GM23338 (cell line): ENCODE data around the gene KCNIP1. TPM values are rescaled to one million over a fixed set of nuclear protein-coding genes. Genes with fewer than 3 reads are reported as not detected.

Experiments
- ATAC-seq: fragments of 200-7000 bp; cut with Tn5 transposase; 3 replicates; pipeline ENCODE4 v1.9.1; 2020
- DNase-seq: peaks from one replicate; pipeline ENCODE4 v3.0.0-alpha.2; 2015; ENCODE audit warnings: low spot score
- H2AFZ ChIP-seq: fragments of 200-600 bp; sonication (generic); 2 replicates; pipeline ENCODE4 v1.8.0; 2016; ENCODE audit warnings: antibody characterized with exemption, mild to moderate bottlenecking, moderate library complexity
- H3F3A ChIP-seq: fragments of 200-600 bp; sonication (generic); replicated peaks from 2 replicates; pipeline ENCODE4 v1.8.0; 2017; ENCODE audit warnings: antibody characterized with exemption, mixed run types, low read depth
- H3K27ac ChIP-seq: fragments of 200-600 bp; sonication (generic); 2 replicates; pipeline ENCODE4 v1.6.1; 2016; ENCODE audit warnings: low read depth
- H3K27me3 ChIP-seq: fragments of 200-600 bp; sonication (generic); 2 replicates; pipeline ENCODE4 v1.8.0; 2016; ENCODE audit warnings: mild to moderate bottlenecking, mixed run types, moderate library complexity; ENCODE audit not compliant: insufficient read depth
- H3K36me3 ChIP-seq: fragments of 200-600 bp; sonication (generic); 2 replicates; pipeline ENCODE4 v1.8.0; 2016; ENCODE audit warnings: mild to moderate bottlenecking; ENCODE audit not compliant: insufficient read depth
- H3K4me1 ChIP-seq: fragments of 200-600 bp; sonication (generic); 2 replicates; pipeline ENCODE4 v1.8.0; 2016; ENCODE audit warnings: mild to moderate bottlenecking, moderate library complexity; ENCODE audit not compliant: insufficient read depth
- H3K4me2 ChIP-seq: fragments of 200-600 bp; sonication (generic); 2 replicates; pipeline ENCODE4 v1.7.1; 2017; ENCODE audit warnings: mixed run types
- H3K4me3 ChIP-seq: fragments of 200-600 bp; sonication (generic); 2 replicates; pipeline ENCODE4 v1.6.1; 2016; ENCODE audit warnings: mixed run types
- H3K79me2 ChIP-seq: fragments of 200-600 bp; sonication (generic); replicated peaks from 2 replicates; pipeline ENCODE4 v1.8.0; 2017; ENCODE audit warnings: mild to moderate bottlenecking; ENCODE audit not compliant: insufficient read depth
- H3K9me2 ChIP-seq: fragments of 200-600 bp; sonication (generic); 2 replicates; pipeline ENCODE4 v1.8.0; 2017; ENCODE audit not compliant: insufficient read depth
- H4K20me1 ChIP-seq: fragments of 200-600 bp; sonication (generic); replicated peaks from 2 replicates; pipeline ENCODE4 v1.8.0; 2017; ENCODE audit warnings: mild to moderate bottlenecking; ENCODE audit not compliant: insufficient read depth
- H3K27ac Mint-ChIP-seq: 2 replicates; pipeline ENCODE4 v1.8.0; 2020; ENCODE audit warnings: inconsistent platforms, mild to moderate bottlenecking, moderate library complexity, mixed read lengths
- H3K27me3 Mint-ChIP-seq: 3 replicates; pipeline ENCODE4 v1.8.0; 2022; ENCODE audit warnings: low read depth, mild to moderate bottlenecking, moderate library complexity, mixed read lengths, inconsistent platforms; ENCODE audit not compliant: insufficient read depth, poor library complexity
- H3K36me3 Mint-ChIP-seq: 3 replicates; pipeline ENCODE4 v1.8.0; 2021; ENCODE audit warnings: low read depth, mild to moderate bottlenecking, inconsistent platforms, moderate library complexity, mixed read lengths
- H3K4me1 Mint-ChIP-seq: 3 replicates; pipeline ENCODE4 v1.8.0; 2020; ENCODE audit warnings: mild to moderate bottlenecking, inconsistent platforms, mixed read lengths
- H3K4me3 Mint-ChIP-seq: 3 replicates; pipeline ENCODE4 v1.8.0; 2021; ENCODE audit warnings: moderate library complexity, mild to moderate bottlenecking, inconsistent platforms, mixed read lengths
- H3K9me3 Mint-ChIP-seq: 3 replicates; pipeline ENCODE4 v1.8.0; 2020; ENCODE audit warnings: moderate library complexity, mild to moderate bottlenecking, inconsistent platforms, mixed read lengths
- CREB1 ChIP-seq: fragments of 250-450 bp; sonication (Bioruptor Pico); IDR thresholded peaks from 2 replicates; pipeline ENCODE4 v1.5.0; 2020; ENCODE audit warnings: low read depth, mild to moderate bottlenecking, moderate library complexity
- CTCF ChIP-seq, 2 experiments: fragments of 200-600 bp in 1 of 2; sonication (generic) in 1 of 2; conservative IDR thresholded peaks; 2 replicates each; pipeline versions ENCODE4 v1.5.1 to v1.6.1; 2016 to 2017; ENCODE audit warnings: antibody characterized with exemption in 2 of 2, low read depth in 2 of 2, mild to moderate bottlenecking in 2 of 2, moderate library complexity in 1 of 2
- ETS1 ChIP-seq: IDR thresholded peaks from 2 replicates; pipeline ENCODE4 v1.6.1; 2016; ENCODE audit warnings: antibody characterized with exemption
- EZH2 ChIP-seq: fragments of 200-600 bp; sonication (generic); IDR thresholded peaks from one replicate; pipeline ENCODE4 v1.8.0; 2017; ENCODE audit warnings: antibody characterized with exemption, mild to moderate bottlenecking, low read depth; ENCODE audit not compliant: unreplicated experiment
- EZH2phosphoT487 ChIP-seq: fragments of 200-600 bp; sonication (generic); IDR thresholded peaks from one replicate; pipeline ENCODE4 v1.8.1; 2018; ENCODE audit warnings: antibody characterized with exemption; ENCODE audit not compliant: unreplicated experiment
- JUNB ChIP-seq: IDR thresholded peaks from one replicate; pipeline ENCODE4 v1.6.1; 2016; ENCODE audit warnings: antibody characterized with exemption; ENCODE audit not compliant: unreplicated experiment
- NANOG ChIP-seq: IDR thresholded peaks from 2 replicates; pipeline ENCODE4 v1.6.1; 2016; ENCODE audit warnings: antibody characterized with exemption, borderline replicate concordance
- POLR2AphosphoS5 ChIP-seq: IDR thresholded peaks from 2 replicates; pipeline ENCODE4 v1.6.1; 2016; ENCODE audit warnings: antibody characterized with exemption, low read depth
- ZNF114 ChIP-seq: fragments of 250-450 bp; sonication (Bioruptor Pico); IDR thresholded peaks from 2 replicates; pipeline ENCODE4 v1.5.0; 2020; ENCODE audit warnings: mild to moderate bottlenecking, moderate library complexity
- ZNF331 ChIP-seq: fragments of 250-450 bp; sonication (Bioruptor Pico); IDR thresholded peaks from 2 replicates; pipeline ENCODE4 v1.5.0; 2020; ENCODE audit warnings: low read depth, mild to moderate bottlenecking, moderate library complexity
- ZNF462 ChIP-seq: fragments of 250-450 bp; sonication (Bioruptor Pico); IDR thresholded peaks from 2 replicates; pipeline ENCODE4 v1.5.0; 2020; ENCODE audit warnings: mild to moderate bottlenecking, moderate library complexity
- polyA plus RNA-seq: library from polyadenylated mRNA; unstranded; fragments of >200 nt; fragmentation: Nextera tagmentation; extraction: Ambion mirVana; gene quantifications from 2 replicates; pipeline ENCODE4 v1.2.1, GENCODE V29; 2016
- total RNA-seq: library from RNA; depleted of rRNA; stranded (reverse); fragments of >200 nt; shearing (Covaris generic); gene quantifications from 2 replicates; pipeline ENCODE4 v1.2.3, GENCODE V29; 2014

KCNIP1 gene
- total and polyA plus RNA-seq, 2 experiments from 2014 or later = 0.31 to 0.87 TPM

- H3K4me2 ChIP-seq = no peak overlapping the region
- no peak overlapping the region for H3K4me3 ChIP-seq
- H3F3A ChIP-seq = peaks cover 5% of the 10 kb centered on the region; the same call in 1 of the 2 replicates
- H3K9me2 ChIP-seq = peaks cover 41% of the 10 kb centered on the region
- no peak overlapping the region for H3K4me3 Mint-ChIP-seq
- peaks cover 9% of the 10 kb centered on the region for H3K27me3 Mint-ChIP-seq
- no peak overlapping the region for H3K27ac ChIP-seq
- H2AFZ ChIP-seq = no peak overlapping the region
- H3K27ac Mint-ChIP-seq = no peak overlapping the region
- no peaks in the 10 kb centered on the region for H3K79me2 ChIP-seq
- peaks cover 9% of the 10 kb centered on the region; the same call in 1 of the 2 replicates for H3K4me1 ChIP-seq
- H3K36me3 ChIP-seq = no peaks in the 10 kb centered on the region
- no peak for DNase-seq
- peaks cover 4% of the 10 kb centered on the region; the same call in 1 of the 3 replicates for H3K9me3 Mint-ChIP-seq
- peaks cover 22% of the 10 kb centered on the region for H3K4me1 Mint-ChIP-seq
- no peaks in the 10 kb centered on the region for H4K20me1 ChIP-seq
- no peaks in the 10 kb centered on the region for H3K27me3 ChIP-seq
- TF ChIP-seq ETS1 (no peak), CREB1 (CRISPR knock-in tag) (no peak), EZH2phosphoT487 (no peak), ZNF331 (CRISPR knock-in tag) (no peak), POLR2AphosphoS5 (no peak), CTCF (conservative IDR thresholded peaks at IDR 0.05; ENCODE audit: low read depth in 2 of 2) (no peak), NANOG (no peak), EZH2 (no peak), ZNF114 (no peak), ZNF462 (CRISPR knock-in tag) (no peak), JUNB (no peak)
- H3K36me3 Mint-ChIP-seq = peaks cover 16% of the 10 kb centered on the region
- no peak for ATAC-seq
These were observed 252.9 kb downstream of the KCNIP1 start for GRCh38 chr5:170756691-170757090.
